Keratinocyte (primary cell): ENCODE data around the gene LEAP2.

Experiments used
- EZH2 ChIP-seq: IDR thresholded peaks from one replicate; pipeline ENCODE4 v1.6.1; 2012; ENCODE audit warnings: inconsistent platforms, mild to moderate bottlenecking, low read length, moderate library complexity
- TF ChIP-seq, protein P1 (sequence below), 3 experiments: IDR thresholded peaks in 1 of 3; conservative IDR thresholded peaks in 1 of 3; optimal IDR thresholded peaks in 1 of 3; 2 replicates in 2 of 3; 3 replicates in 1 of 3; pipeline versions ENCODE3 to v1.5.1; 2011; ENCODE audit warnings: low read length in 3 of 3, mild to moderate bottlenecking in 3 of 3, moderate library complexity in 2 of 3, control low read depth in 1 of 3, inconsistent platforms in 1 of 3; ENCODE audit not compliant: insufficient read depth in 2 of 3; ENCODE audit errors: extremely low read depth in 1 of 3

DNA sequence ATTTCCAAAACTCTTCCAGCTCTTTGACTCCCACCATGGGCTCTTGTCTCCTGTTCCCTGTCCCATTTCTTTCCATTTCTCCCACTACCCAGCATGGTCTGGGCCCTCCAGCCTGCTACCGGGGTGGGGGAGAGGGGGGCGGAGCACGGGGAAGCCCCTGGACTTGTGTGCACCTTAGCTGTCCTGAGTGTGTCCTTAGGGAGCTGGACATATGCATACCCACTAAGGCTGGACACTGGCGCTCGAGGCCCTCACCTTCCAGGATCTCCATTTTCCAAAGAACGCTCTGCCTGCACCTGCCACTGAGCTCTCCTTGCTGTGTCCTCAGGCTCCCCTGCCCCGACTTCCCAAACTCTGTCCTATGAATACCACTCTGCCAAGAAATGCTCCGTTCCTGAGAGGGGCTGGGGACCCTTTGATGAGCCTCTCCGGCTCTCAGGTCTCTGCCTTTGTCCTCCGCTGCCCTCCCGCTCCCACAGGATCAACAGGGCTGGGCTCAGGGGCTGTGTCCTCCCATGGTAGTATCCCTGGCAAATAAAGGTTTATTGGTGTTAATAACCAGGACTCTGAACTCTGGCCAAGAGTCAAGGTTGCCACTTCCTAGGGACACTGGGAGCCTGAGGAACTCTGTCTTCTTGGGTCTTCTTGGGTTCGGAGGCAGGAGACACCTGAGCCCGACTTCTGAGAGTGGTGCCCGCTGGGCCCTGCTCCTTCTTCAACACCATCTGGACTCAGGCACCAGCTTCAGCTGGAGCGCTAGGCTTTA, 42.2 kb upstream of the LEAP2 start:
- TF ChIP-seq, protein P1, sequence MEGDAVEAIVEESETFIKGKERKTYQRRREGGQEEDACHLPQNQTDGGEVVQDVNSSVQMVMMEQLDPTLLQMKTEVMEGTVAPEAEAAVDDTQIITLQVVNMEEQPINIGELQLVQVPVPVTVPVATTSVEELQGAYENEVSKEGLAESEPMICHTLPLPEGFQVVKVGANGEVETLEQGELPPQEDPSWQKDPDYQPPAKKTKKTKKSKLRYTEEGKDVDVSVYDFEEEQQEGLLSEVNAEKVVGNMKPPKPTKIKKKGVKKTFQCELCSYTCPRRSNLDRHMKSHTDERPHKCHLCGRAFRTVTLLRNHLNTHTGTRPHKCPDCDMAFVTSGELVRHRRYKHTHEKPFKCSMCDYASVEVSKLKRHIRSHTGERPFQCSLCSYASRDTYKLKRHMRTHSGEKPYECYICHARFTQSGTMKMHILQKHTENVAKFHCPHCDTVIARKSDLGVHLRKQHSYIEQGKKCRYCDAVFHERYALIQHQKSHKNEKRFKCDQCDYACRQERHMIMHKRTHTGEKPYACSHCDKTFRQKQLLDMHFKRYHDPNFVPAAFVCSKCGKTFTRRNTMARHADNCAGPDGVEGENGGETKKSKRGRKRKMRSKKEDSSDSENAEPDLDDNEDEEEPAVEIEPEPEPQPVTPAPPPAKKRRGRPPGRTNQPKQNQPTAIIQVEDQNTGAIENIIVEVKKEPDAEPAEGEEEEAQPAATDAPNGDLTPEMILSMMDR (optimal IDR thresholded peaks at IDR 0.05 in 1 of 3, IDR thresholded peaks at IDR 0.05 in 1 of 3, conservative IDR thresholded peaks at IDR 0.05 in 1 of 3; ENCODE audit: extremely low read depth in 1 of 3, insufficient read depth in 2 of 3, low read length in 3 of 3): no peak
- TF ChIP-seq EZH2: no peak
